ENCODE measurements around the gene FRY.

FRY gene

DNA sequence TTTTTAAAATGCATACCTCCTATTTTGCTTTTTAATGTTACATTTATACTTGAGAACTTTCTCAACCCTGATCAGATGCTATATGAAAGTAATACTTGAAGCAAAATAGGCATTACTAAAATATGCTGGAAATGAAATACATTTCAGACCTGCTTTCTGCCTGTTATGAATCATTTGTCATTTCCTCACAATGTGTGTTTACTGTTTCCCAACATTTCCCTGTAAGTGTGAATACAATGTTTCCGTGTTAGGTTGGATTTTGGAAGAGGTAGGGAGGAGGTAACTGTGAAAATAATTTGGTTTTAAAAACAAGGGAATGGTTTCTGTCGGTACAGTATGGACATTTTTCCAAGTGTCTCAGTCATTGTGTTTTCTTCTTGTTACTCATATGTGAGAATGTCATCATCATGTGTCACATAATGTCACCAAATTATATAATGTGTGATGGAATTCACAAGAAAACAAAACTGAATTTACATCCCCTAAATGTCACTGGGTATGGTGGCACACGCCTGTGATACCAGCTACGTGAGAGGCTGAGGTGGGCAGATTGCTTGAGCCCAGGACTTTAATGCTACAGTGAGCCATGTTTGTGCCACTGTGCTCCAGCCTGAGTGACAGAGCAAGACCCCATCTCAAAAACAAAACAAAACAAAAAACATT lies 240.6 kb downstream of the FRY start:
- in situ Hi-C loops (cut with HindIII; ENCODE audit: low pct_ligation_motif_present, low sequenced_read_pairs) = no loop called here
- Histone ChIP-seq H3K27me3 (replicated peaks) (no peaks in the 10 kb centered on the region), H3K27ac (no peak overlapping the region), H3K36me3 (replicated peaks) (no peaks in the 10 kb centered on the region), H3K4me3 (ENCODE audit: low read depth, low read length) (no peak overlapping the region)
- TF ChIP-seq, protein P1, sequence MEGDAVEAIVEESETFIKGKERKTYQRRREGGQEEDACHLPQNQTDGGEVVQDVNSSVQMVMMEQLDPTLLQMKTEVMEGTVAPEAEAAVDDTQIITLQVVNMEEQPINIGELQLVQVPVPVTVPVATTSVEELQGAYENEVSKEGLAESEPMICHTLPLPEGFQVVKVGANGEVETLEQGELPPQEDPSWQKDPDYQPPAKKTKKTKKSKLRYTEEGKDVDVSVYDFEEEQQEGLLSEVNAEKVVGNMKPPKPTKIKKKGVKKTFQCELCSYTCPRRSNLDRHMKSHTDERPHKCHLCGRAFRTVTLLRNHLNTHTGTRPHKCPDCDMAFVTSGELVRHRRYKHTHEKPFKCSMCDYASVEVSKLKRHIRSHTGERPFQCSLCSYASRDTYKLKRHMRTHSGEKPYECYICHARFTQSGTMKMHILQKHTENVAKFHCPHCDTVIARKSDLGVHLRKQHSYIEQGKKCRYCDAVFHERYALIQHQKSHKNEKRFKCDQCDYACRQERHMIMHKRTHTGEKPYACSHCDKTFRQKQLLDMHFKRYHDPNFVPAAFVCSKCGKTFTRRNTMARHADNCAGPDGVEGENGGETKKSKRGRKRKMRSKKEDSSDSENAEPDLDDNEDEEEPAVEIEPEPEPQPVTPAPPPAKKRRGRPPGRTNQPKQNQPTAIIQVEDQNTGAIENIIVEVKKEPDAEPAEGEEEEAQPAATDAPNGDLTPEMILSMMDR (IDR thresholded peaks at IDR 0.05; ENCODE audit: low read depth, low read length, missing control alignments) = no peak
- no peak for DNase-seq

DNA sequence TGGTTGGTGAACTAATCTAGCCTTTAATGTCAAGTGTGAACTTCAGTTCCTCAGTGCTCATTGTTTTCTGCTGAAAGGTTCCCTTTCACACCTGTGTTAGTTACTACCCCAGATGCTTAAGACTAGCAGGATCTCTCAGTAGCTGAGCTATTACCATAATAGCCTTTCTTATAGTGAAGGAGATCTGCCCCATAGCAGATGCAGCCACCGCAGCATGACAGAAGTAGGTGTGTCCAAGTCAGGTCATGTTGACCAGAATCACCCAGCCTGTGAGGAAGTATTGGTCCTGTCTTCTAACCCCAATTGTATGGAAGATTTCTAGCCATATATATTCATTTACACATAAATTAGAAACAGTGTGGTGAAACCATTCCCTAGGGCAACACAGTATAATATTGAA lies 246.3 kb downstream of the FRY start:
- H3K27me3 ChIP-seq (replicated peaks) = no peaks in the 10 kb centered on the region
- TF ChIP-seq, protein P1 (IDR thresholded peaks at IDR 0.05; ENCODE audit: low read depth, low read length, missing control alignments) = no peak
- H3K27ac ChIP-seq = no peak overlapping the region
- no peak for DNase-seq
- H3K4me3 ChIP-seq (ENCODE audit: low read depth, low read length) = no peak overlapping the region
- in situ Hi-C loops (cut with HindIII; ENCODE audit: low pct_ligation_motif_present, low sequenced_read_pairs) = no loop called here
- no peaks in the 10 kb centered on the region for H3K36me3 ChIP-seq (replicated peaks)

DNA sequence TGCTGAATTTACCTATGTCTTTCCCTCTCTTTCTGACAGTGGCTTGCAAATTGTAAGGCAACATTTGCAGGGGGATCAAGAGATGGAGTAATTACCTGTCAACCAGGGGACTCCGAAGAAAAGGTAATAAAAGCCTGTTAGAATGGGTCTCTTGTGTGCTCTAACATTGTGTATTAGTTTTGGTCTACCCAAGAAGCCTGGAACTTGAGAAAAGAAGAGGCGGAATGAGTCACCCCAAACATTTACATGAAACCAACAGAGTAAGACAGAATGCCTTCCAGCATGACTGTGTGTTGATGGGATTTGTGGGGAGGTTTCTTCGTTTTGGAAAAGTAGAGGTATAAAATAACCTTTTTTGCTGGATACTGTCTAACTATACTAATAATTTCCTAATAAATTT lies 246.9 kb downstream of the FRY start:
- H3K36me3 ChIP-seq (replicated peaks) = no peaks in the 10 kb centered on the region
- H3K4me3 ChIP-seq (ENCODE audit: low read depth, low read length) = no peak overlapping the region
- peak; percentile 58 for DNase-seq
- in situ Hi-C loops (cut with HindIII; ENCODE audit: low pct_ligation_motif_present, low sequenced_read_pairs) = no loop called here
- no peak overlapping the region for H3K27ac ChIP-seq
- TF ChIP-seq, protein P1 (IDR thresholded peaks at IDR 0.05; ENCODE audit: low read depth, low read length, missing control alignments) = no peak
- H3K27me3 ChIP-seq (replicated peaks) = no peaks in the 10 kb centered on the region

DNA sequence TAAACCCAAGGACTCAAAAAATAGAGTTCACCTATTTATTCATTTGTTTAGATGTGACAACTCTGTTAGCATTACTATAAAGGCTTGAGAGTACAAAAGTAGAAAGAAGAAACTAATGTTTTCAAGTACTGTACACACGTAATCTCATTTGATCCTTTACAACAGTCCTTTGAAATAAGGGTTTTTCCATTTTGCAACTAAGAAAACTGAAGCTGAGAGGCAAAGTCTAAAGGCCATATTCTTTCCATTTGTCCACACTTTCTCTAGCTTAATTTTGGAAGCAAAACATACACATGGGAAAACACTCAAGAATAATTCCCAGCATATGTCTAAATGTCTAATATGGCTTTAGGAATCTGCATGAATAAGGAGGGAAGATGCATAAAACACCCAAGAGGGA lies 249.5 kb downstream of the FRY start:
- in situ Hi-C loops (cut with HindIII; ENCODE audit: low pct_ligation_motif_present, low sequenced_read_pairs) = no loop called here

DNA sequence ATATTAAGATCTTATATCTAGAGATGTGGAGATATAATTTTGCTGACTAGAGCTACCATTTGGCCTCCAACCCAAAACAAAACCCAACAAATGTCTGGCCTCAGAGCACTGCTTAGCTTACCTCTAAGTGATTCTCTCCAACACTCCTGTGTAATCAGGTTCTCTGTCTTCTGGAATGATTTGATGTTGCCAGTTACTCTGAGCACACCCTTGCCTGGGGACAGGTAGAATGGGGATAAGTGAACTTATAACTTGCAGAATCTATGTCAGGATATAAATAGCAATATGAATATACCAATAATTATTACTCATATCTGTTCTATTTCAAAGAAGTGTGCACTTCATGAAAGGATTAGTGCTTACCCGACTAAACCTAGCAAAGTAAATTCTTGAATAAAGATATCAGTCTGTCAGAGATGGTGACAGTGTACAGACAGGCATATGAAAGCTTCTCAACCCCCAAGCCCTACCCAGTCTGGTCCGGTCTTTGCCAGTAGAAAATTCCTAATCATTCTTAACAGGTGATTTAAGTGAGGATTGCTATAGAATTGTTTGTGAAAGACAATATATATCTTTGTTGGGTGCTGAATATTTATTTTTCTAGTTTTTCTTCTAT lies 250.6 kb downstream of the FRY start:
- Histone ChIP-seq H3K27me3 (replicated peaks) (no peaks in the 10 kb centered on the region), H3K27ac (no peak overlapping the region), H3K36me3 (replicated peaks) (no peaks in the 10 kb centered on the region), H3K4me3 (ENCODE audit: low read depth, low read length) (no peak overlapping the region)
- DNase-seq = no peak
- in situ Hi-C loops (cut with HindIII; ENCODE audit: low pct_ligation_motif_present, low sequenced_read_pairs) = no loop called here
- TF ChIP-seq, protein P1 (IDR thresholded peaks at IDR 0.05; ENCODE audit: low read depth, low read length, missing control alignments) = no peak

More for the DNA sequence above, 249.5 kb downstream of the FRY start:
- no peaks in the 10 kb centered on the region for H3K27me3 ChIP-seq (replicated peaks)
- TF ChIP-seq, protein P1 (IDR thresholded peaks at IDR 0.05; ENCODE audit: low read depth, low read length, missing control alignments) = no peak
- no peak overlapping the region for H3K4me3 ChIP-seq (ENCODE audit: low read depth, low read length)
- H3K36me3 ChIP-seq (replicated peaks) = no peaks in the 10 kb centered on the region
- no peak overlapping the region for H3K27ac ChIP-seq
- DNase-seq = no peak
